CD4-positive, alpha-beta T cell treated with Interleukin-4 for 1 hour (primary cell): ENCODE results near the gene HNRNPLL.

Experiments used
- DNase-seq, 2 donors: peaks; one replicate each; pipeline ENCODE4 v3.0.0-alpha.2; 2020 to 2022

HNRNPLL gene

GRCh38 chr2:38591152-38591551 lies 11.6 kb downstream of the HNRNPLL start:
- DNase-seq = peak in 1 of 2 donors; percentile 36

GRCh38 chr2:38590053-38590452 lies 12.7 kb downstream of the HNRNPLL start:
- DNase-seq = peak in 1 of 2 donors; percentile 61

- no peak for DNase-seq
Observed at GRCh38 chr2:38586931-38587330, 15.8 kb downstream of the HNRNPLL start.

- DNase-seq = no peak
Observed at GRCh38 chr2:38584881-38585280, 17.8 kb downstream of the HNRNPLL start.

GRCh38 chr2:38583994-38584393 lies 18.7 kb downstream of the HNRNPLL start:
- no peak for DNase-seq

GRCh38 chr2:38583524-38583923 lies 19.2 kb downstream of the HNRNPLL start:
- DNase-seq = no peak

- DNase-seq = peak; percentile 32 to 88
Observed at GRCh38 chr2:38581193-38582147, 21.3 kb downstream of the HNRNPLL start.

GRCh38 chr2:38580115-38580636 lies 22.6 kb downstream of the HNRNPLL start:
- DNase-seq = no peak

- DNase-seq = peak in 1 of 2 donors; percentile 48
Observed at GRCh38 chr2:38578832-38579231, 23.9 kb downstream of the HNRNPLL start.

- no peak for DNase-seq
Observed at GRCh38 chr2:38574278-38574677, 28.4 kb downstream of the HNRNPLL start.

- no peak for DNase-seq
Observed at GRCh38 chr2:38572167-38572566, 30.6 kb downstream of the HNRNPLL start.

GRCh38 chr2:38571193-38571592 lies 31.5 kb downstream of the HNRNPLL start:
- peak in 1 of 2 donors; percentile 31 for DNase-seq

GRCh38 chr2:38568724-38569436 lies 33.8 kb downstream of the HNRNPLL start:
- no peak for DNase-seq

GRCh38 chr2:38565333-38565732 lies 37.4 kb downstream of the HNRNPLL start:
- no peak for DNase-seq

GRCh38 chr2:38561691-38562090 lies 41.0 kb downstream of the HNRNPLL start:
- no peak for DNase-seq

- DNase-seq = no peak
Observed at GRCh38 chr2:38560092-38560491, 42.6 kb downstream of the HNRNPLL start.

GRCh38 chr2:38557981-38558380 lies 44.7 kb downstream of the HNRNPLL start:
- DNase-seq = no peak

- no peak for DNase-seq
Observed at GRCh38 chr2:38557217-38557616, 45.5 kb downstream of the HNRNPLL start.

GRCh38 chr2:38556006-38556801 lies 46.5 kb downstream of the HNRNPLL start:
- no peak for DNase-seq

- no peak for DNase-seq
Observed at GRCh38 chr2:38554973-38555595, 47.6 kb downstream of the HNRNPLL start.

- no peak for DNase-seq
Observed at GRCh38 chr2:38553554-38553953, 49.2 kb downstream of the HNRNPLL start.

- DNase-seq = no peak
Observed at GRCh38 chr2:38552259-38552658, 50.5 kb downstream of the HNRNPLL start.
